Activated naive CD4-positive, alpha-beta T cell treated with anti-CD3 and anti-CD28 coated beads, Interleukin-2, amount 10 ng/mL, durations not matched to agents 7 days and 5 days (primary cell): Measurements from ENCODE around the gene SORCS2.

Experiments
- CTCF ChIA-PET: fragments of 350-600 bp; sonication (Branson Sonifier 250); formaldehyde crosslinking; loops from one replicate; lab custom pipeline; 2021; ENCODE audit warnings: antibody characterized with exemption; lab: Charles Lee
- DNase-seq: peaks from one replicate; pipeline ENCODE4 v3.0.0-alpha.2; 2020
- H3K27ac Mint-ChIP-seq: one replicate; pipeline ENCODE4 v1.8.0; 2021; ENCODE audit warnings: mild to moderate bottlenecking, moderate library complexity, mixed read lengths
- H3K27me3 Mint-ChIP-seq: one replicate; pipeline ENCODE4 v1.8.0; 2021; ENCODE audit warnings: mild to moderate bottlenecking, mixed read lengths
- H3K36me3 Mint-ChIP-seq: one replicate; pipeline ENCODE4 v1.8.0; 2021; ENCODE audit warnings: mixed read lengths
- H3K4me1 Mint-ChIP-seq: one replicate; pipeline ENCODE4 v1.8.0; 2021; ENCODE audit warnings: mixed read lengths
- H3K4me3 Mint-ChIP-seq: one replicate; pipeline ENCODE4 v1.8.0; 2021; ENCODE audit warnings: mild to moderate bottlenecking, moderate library complexity, mixed read lengths
- H3K9me3 Mint-ChIP-seq: one replicate; pipeline ENCODE4 v1.8.0; 2021; ENCODE audit warnings: mixed read lengths

SORCS2 gene

GRCh38 chr4:7303561-7303960 is 111.2 kb downstream of the SORCS2 start:
- peaks cover 5% of the 10 kb centered on the region for H3K27me3 Mint-ChIP-seq
- H3K4me3 Mint-ChIP-seq, result no peak overlapping the region
- H3K4me1 Mint-ChIP-seq, result no peaks in the 10 kb centered on the region
- CTCF ChIA-PET, result no interaction called here
- no peak for DNase-seq
- H3K36me3 Mint-ChIP-seq, result no peaks in the 10 kb centered on the region
- H3K9me3 Mint-ChIP-seq, result no peaks in the 10 kb centered on the region
- H3K27ac Mint-ChIP-seq, result no peak overlapping the region

DNA sequence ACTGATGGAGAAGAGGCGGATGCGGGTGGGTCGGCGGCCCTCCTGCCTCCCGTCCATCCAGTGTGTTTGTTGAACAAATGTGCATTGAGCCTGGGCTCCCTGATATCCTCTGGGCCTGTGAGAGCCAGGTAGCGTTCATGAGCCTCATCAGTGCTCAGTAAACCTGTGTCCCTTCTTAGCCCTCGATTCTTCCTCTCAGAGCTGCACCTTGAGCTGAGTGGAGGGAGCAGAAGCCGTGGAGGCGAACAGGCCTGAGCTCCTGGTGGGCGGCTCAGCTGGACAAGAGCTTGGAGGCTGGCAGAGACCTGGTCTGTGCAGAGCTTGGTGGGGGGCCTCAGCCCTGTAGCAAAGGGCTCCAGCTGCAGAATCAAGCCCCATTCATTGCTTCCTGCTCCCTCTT is 112.1 kb downstream of the SORCS2 start:
- no peaks in the 10 kb centered on the region for H3K36me3 Mint-ChIP-seq
- H3K4me3 Mint-ChIP-seq, result no peak overlapping the region
- CTCF ChIA-PET, result no interaction called here
- no peaks in the 10 kb centered on the region for H3K4me1 Mint-ChIP-seq
- DNase-seq, result no peak
- no peaks in the 10 kb centered on the region for H3K9me3 Mint-ChIP-seq
- peaks cover 5% of the 10 kb centered on the region for H3K27me3 Mint-ChIP-seq
- no peak overlapping the region for H3K27ac Mint-ChIP-seq

GRCh38 chr4:7306021-7306965 is 114.0 kb downstream of the SORCS2 start:
- CTCF ChIA-PET, result no interaction called here
- Mint-ChIP-seq H3K27me3 (peaks cover 8% of the 10 kb centered on the region), H3K36me3 (no peaks in the 10 kb centered on the region), H3K27ac (no peak overlapping the region), H3K4me3 (no peak overlapping the region), H3K9me3 (no peaks in the 10 kb centered on the region), H3K4me1 (no peaks in the 10 kb centered on the region)
- no peak for DNase-seq

DNA sequence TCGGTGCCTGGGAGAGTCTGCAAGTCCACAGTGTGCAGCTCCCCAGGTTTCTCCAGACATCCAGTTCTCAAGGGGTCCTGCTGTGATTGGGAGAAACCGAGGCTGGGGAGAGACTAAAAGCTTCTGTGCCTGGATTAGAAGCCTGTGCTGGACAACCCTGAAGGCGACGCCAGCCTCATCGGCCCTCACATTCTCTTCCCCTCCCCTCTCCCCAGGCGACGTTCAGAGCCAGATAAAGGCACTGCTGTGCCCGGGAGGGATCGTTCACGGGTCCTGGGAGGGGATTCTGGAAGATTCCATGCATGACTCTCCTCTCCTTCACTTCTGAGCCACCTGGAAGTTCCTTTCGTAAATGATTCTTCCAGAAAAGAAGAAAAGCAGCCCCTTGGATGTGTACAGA is 114.6 kb downstream of the SORCS2 start:
- peaks cover 8% of the 10 kb centered on the region for H3K27me3 Mint-ChIP-seq
- no peak overlapping the region for H3K27ac Mint-ChIP-seq
- no peaks in the 10 kb centered on the region for H3K9me3 Mint-ChIP-seq
- no peaks in the 10 kb centered on the region for H3K4me1 Mint-ChIP-seq
- no peak overlapping the region for H3K4me3 Mint-ChIP-seq
- CTCF ChIA-PET, result no interaction called here
- DNase-seq, result no peak
- H3K36me3 Mint-ChIP-seq, result no peaks in the 10 kb centered on the region

- CTCF ChIA-PET, result no interaction called here
- Mint-ChIP-seq H3K4me1 (no peaks in the 10 kb centered on the region), H3K36me3 (no peaks in the 10 kb centered on the region), H3K9me3 (no peaks in the 10 kb centered on the region), H3K4me3 (no peak overlapping the region), H3K27me3 (peaks cover 8% of the 10 kb centered on the region), H3K27ac (no peak overlapping the region)
- DNase-seq, result no peak
Measured at GRCh38 chr4:7307394-7308099, 115.2 kb downstream of the SORCS2 start.

- H3K27ac Mint-ChIP-seq, result no peak overlapping the region
- CTCF ChIA-PET, result interaction anchor here (0.9 kb wide), 1 partner anchor 27 kb away, joined by 3 read pairs; no protein-coding TSS in a partner anchor
- H3K36me3 Mint-ChIP-seq, result no peaks in the 10 kb centered on the region
- peaks cover 8% of the 10 kb centered on the region for H3K27me3 Mint-ChIP-seq
- H3K4me3 Mint-ChIP-seq, result no peak overlapping the region
- no peaks in the 10 kb centered on the region for H3K4me1 Mint-ChIP-seq
- no peak for DNase-seq
- no peaks in the 10 kb centered on the region for H3K9me3 Mint-ChIP-seq
Measured at GRCh38 chr4:7309181-7309580, 116.8 kb downstream of the SORCS2 start.

DNA sequence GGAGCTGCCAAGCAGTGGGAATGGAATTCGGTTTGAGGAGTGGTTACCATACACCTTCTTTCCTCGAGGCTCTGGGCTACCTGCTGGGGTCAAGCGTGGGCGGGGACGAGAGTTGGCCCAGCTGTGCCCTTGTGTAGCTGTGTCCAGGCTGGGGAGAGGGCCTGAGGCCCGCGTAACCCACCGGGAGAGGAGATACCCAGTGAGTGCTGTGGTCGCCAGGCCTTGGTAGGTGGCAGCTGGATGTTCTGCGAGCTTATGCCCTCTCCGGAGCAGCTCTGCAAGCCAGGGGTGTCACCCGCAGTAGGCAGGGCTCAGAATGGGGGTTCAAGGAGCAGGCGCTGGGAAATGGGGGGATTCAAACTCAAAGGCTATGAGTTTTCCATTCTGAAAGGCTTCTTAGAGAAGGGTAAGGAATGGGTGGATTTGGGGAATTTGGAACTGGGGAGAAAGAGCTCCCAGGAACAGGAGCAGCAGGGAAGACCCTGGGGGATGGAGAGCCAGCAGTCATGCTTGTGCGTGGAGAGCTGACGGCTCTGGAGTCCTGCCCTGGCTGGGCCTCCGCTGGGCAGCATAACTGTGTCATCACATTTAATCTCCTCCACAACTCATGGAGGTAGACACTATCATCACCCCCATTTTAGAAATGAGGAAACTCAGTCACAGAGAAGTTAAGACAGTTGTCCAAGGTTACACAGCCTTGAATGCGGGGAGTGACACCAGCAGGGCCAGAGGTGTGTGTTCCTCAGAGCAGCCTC is 117.5 kb downstream of the SORCS2 start:
- Mint-ChIP-seq H3K4me1 (no peaks in the 10 kb centered on the region), H3K27me3 (peaks cover 8% of the 10 kb centered on the region), H3K9me3 (no peaks in the 10 kb centered on the region), H3K27ac (no peak overlapping the region), H3K36me3 (no peaks in the 10 kb centered on the region), H3K4me3 (no peak overlapping the region)
- CTCF ChIA-PET, result no interaction called here
- no peak for DNase-seq

DNA sequence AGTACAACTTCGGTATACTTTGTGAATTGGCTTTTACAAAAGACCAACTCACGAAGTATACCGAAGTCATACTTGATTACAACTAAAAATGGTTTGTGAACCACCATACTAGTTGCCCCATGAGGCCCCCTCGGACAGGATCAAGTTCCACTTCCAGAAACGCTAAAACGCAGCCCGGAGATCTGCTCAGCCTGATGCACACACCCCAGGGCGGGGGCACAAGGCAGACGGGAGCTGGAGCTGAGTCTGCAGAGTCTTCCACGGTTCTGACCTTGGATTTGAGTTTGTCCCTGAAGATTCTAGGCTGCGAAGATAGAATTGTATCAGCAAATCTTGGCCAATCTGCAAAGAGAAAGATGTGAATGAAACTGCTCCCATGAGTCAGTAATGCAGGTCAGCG is 118.1 kb downstream of the SORCS2 start:
- Mint-ChIP-seq H3K9me3 (no peaks in the 10 kb centered on the region), H3K36me3 (no peaks in the 10 kb centered on the region), H3K4me3 (no peak overlapping the region), H3K27ac (no peak overlapping the region), H3K27me3 (peaks cover 8% of the 10 kb centered on the region), H3K4me1 (no peaks in the 10 kb centered on the region)
- no peak for DNase-seq
- CTCF ChIA-PET, result no interaction called here

GRCh38 chr4:7311205-7311604 is 118.9 kb downstream of the SORCS2 start:
- Mint-ChIP-seq H3K4me1 (no peaks in the 10 kb centered on the region), H3K9me3 (no peaks in the 10 kb centered on the region), H3K27ac (no peak overlapping the region), H3K4me3 (no peak overlapping the region), H3K36me3 (no peaks in the 10 kb centered on the region), H3K27me3 (peaks cover 7% of the 10 kb centered on the region)
- CTCF ChIA-PET, result no interaction called here
- no peak for DNase-seq

GRCh38 chr4:7312691-7313090 is 120.4 kb downstream of the SORCS2 start:
- peaks cover 3% of the 10 kb centered on the region for H3K27me3 Mint-ChIP-seq

DNA sequence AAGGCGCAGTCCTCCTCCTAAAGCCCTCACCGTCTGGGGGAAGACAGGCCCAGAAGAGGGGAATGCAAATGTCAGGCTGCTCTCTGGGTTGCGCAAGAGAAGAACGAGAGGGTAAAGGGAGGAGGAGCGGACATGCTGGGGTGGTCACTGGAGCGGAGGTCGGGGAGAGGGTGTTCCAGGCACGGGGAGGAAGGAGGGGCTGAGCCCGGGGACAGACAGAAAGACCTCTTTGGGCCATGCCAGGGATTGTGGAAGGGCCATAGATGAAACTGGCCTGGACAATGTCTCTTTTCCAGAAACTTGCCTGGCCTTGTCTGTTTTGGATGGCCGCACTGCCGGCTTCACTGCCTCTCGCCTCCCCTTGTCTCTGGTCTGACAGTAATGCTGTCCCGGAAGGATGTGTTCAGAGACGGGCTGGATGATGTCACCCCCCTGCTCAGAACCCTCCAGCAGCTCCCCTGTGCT is 121.0 kb downstream of the SORCS2 start:
- no peak overlapping the region for H3K27ac Mint-ChIP-seq
- peaks cover 3% of the 10 kb centered on the region for H3K27me3 Mint-ChIP-seq
- H3K4me3 Mint-ChIP-seq, result no peak overlapping the region
- peaks cover 1% of the 10 kb centered on the region for H3K9me3 Mint-ChIP-seq
- DNase-seq, result no peak
- H3K4me1 Mint-ChIP-seq, result no peaks in the 10 kb centered on the region
- no peaks in the 10 kb centered on the region for H3K36me3 Mint-ChIP-seq
- CTCF ChIA-PET, result no interaction called here

More at GRCh38 chr4:7312691-7313090, 120.4 kb downstream of the SORCS2 start:
- Mint-ChIP-seq H3K9me3 (no peaks in the 10 kb centered on the region), H3K4me1 (no peaks in the 10 kb centered on the region), H3K36me3 (no peaks in the 10 kb centered on the region), H3K27ac (no peak overlapping the region), H3K4me3 (no peak overlapping the region)
- no peak for DNase-seq
- CTCF ChIA-PET, result no interaction called here

DNA sequence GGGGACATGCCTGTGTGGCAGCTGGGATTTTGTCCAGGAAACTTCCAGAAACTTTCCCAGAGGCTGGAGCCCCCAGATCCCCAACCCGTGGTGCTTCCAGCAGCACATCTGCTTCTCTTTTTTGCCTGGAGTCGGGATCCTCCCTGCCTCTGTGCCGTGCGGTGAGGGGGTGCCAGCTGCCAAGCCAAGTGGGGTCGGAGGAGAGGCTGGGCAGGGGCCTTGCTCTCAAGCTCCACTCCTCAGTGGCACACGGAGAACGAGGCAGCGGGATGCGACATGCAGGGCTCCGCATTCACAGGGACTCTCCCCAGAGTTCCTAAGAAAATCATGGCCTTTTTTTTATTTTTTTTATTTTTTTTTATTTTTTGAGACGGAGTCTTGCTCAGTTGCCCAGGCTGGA is 121.7 kb downstream of the SORCS2 start:
- Mint-ChIP-seq H3K4me1 (no peaks in the 10 kb centered on the region), H3K27ac (no peak overlapping the region), H3K9me3 (peaks cover 8% of the 10 kb centered on the region), H3K27me3 (peaks cover 3% of the 10 kb centered on the region), H3K4me3 (no peak overlapping the region), H3K36me3 (no peaks in the 10 kb centered on the region)
- DNase-seq, result no peak
- CTCF ChIA-PET, result no interaction called here

- no peak for DNase-seq
- Mint-ChIP-seq H3K4me1 (no peaks in the 10 kb centered on the region), H3K27me3 (no peaks in the 10 kb centered on the region), H3K4me3 (no peak overlapping the region), H3K9me3 (peaks cover 13% of the 10 kb centered on the region), H3K36me3 (no peaks in the 10 kb centered on the region), H3K27ac (no peak overlapping the region)
- CTCF ChIA-PET, result interaction anchor here (0.6 kb wide), 1 partner anchor 490 kb away, joined by 3 read pairs; no protein-coding TSS in a partner anchor
Measured at GRCh38 chr4:7315286-7315685, 122.9 kb downstream of the SORCS2 start.

DNA sequence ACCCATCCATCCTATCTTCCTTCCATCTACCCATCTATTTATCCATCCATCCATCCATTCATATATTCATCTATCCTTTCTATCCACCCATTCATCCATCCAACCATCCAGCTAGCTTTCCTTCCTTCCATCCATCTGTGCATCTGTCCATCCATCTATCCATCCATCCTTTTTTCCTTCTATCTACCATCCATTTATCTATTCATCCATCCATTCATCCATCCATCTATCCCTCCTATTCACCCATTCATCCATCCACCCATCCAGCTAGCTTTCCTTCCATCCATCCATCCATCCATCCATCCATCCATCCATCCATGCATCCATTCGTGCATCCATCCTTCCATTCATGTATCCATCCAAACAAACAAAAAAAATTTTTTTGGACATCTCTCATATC is 123.6 kb downstream of the SORCS2 start:
- Mint-ChIP-seq H3K9me3 (peaks cover 14% of the 10 kb centered on the region), H3K4me1 (no peaks in the 10 kb centered on the region), H3K36me3 (no peaks in the 10 kb centered on the region), H3K27me3 (no peaks in the 10 kb centered on the region), H3K4me3 (no peak overlapping the region), H3K27ac (no peak overlapping the region)
- DNase-seq, result no peak
- CTCF ChIA-PET, result interaction anchor here (0.6 kb wide), 1 partner anchor 489 kb away, joined by 3 read pairs; no protein-coding TSS in a partner anchor
